HUDEP-2 (cell line): Measurements from ENCODE around the gene ACSS1.
A peak's percentile ranks its signal among the peaks of the same experiment; 100 is the strongest.

ENCODE experiments used
- DNase-seq, 76 experiments: peaks; one replicate each; lab custom pipeline; 2025; ENCODE audit not compliant: unreplicated experiment in 76 of 76; lab: John Stamatoyannopoulos, UW

The ACSS1 gene

GRCh38 chr20:25079171-25079570, 21.2 kb upstream of the ACSS1 start:
- DNase-seq, result no peak

DNA sequence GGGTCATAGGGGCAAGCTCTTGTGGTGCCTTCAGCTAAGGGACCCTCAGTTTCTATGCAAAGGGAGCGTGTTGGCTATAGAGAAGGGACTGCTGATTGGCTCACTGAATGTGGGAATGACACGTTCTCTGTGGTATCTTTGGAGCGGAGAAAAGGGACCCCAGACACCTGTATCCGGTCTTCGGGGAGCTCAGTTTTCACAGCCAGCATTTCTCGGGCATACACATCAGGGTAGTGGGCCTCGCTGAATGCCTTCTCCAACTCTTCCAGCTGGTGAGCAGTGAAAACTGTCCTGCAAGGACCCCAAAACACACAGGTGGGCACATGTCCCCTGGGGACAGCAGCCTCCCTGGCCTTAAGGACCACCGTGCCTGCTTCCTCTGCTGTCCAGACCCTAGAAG, 20.7 kb upstream of the ACSS1 start:
- no peak for DNase-seq

- no peak for DNase-seq
Measured at GRCh38 chr20:25077610-25078169, 19.8 kb upstream of the ACSS1 start.

DNA sequence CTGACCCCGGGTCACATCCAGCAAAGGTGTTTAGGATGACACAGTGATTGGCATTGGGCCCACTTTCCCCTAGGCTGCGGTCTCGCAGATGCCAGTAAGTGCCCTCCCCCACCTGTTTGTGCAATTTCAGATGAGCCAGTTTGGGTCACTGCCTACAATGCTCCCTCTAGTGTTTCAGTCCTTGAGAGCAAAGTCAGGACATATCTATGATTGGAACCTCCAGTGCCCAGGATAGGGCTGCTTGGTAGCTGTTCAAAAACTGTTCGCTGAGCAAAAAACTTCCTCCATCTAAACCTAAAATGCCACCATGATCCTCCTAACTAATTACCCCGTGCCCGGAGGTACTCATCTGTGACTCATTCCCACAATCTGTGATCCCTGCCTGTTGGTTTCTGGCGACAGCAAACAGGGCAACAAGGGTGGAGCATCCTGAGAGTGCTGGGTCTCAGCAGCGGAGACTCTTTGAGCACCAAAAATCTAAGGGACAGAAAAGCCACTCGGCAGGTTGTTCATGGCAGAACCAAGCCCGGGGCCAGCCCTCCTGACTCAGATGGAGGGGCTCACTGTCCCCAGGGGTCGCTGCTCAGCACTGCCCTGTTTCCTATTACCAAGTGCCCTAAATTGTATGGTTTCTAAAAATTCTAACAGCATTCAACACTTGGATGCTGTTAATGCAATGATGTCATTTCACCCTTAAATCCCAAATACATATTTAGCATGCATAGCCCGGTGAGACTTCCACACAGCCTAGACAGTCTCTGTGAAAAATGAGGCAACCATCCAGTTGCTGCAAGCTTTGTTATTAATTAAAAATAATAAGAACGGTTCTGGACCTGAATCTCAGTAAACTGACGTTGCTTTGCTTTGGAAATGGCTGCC, 19.0 kb upstream of the ACSS1 start:
- peak in 19 of 76 experiments; percentile 3 to 50 (median 18) for DNase-seq

GRCh38 chr20:25076201-25076600, 18.3 kb upstream of the ACSS1 start:
- DNase-seq, result no peak

- no peak for DNase-seq
Measured at GRCh38 chr20:25073544-25073943, 15.6 kb upstream of the ACSS1 start.

- DNase-seq, result no peak
Measured at GRCh38 chr20:25072226-25072811, 14.4 kb upstream of the ACSS1 start.

GRCh38 chr20:25071734-25072133, 13.8 kb upstream of the ACSS1 start:
- DNase-seq, result no peak

- DNase-seq, result no peak
Measured at GRCh38 chr20:25070821-25071473, 13.0 kb upstream of the ACSS1 start.

DNA sequence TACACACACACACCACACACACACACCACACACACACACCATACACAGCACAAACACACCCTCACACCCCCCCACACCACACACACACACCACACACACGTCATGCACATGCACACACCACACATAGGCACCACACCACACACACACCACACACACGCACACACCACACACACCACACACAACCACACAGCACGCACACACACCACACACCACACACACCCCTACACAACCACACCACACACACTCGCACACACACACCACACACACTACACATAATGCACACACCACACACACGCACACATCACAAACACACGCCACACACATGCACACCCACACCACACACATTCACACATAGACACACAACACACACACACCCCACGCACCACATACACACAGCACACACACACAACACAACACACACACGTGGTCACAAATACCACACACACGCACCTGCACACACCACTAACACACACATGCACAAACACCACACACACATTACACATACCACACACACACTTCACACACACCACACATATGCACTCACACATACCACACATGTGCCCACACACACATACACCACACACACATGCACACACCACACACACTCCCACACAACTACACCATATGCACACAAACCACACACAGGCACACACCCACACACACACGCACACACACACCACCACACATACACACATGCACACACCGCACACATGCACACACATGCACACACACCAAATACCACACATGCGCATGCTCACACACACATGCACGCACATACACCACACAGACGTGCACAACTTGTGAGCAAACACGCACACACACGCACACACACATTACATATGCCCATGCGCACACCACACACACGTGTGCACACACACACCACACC, 9.4 kb upstream of the ACSS1 start:
- no peak for DNase-seq

DNA sequence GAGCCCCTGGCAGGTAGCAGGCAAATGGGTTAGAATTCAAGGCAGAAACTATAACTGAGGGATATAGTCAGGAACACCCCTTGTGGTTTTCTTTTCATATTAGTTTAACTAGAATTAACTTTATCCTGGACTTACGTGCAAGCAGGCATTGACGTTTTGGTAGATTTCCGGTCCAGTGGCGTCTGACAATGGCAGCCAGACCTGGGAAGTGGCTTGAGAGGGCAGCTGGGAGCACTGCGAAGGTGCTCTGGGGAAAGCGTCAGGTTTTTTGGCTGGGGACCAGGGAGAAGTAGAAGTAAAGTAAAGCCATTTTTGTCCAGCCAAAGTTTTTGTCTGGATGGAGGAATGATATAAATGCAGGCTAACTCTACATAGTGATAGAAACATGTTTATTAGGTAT, 8.4 kb upstream of the ACSS1 start:
- no peak for DNase-seq

DNA sequence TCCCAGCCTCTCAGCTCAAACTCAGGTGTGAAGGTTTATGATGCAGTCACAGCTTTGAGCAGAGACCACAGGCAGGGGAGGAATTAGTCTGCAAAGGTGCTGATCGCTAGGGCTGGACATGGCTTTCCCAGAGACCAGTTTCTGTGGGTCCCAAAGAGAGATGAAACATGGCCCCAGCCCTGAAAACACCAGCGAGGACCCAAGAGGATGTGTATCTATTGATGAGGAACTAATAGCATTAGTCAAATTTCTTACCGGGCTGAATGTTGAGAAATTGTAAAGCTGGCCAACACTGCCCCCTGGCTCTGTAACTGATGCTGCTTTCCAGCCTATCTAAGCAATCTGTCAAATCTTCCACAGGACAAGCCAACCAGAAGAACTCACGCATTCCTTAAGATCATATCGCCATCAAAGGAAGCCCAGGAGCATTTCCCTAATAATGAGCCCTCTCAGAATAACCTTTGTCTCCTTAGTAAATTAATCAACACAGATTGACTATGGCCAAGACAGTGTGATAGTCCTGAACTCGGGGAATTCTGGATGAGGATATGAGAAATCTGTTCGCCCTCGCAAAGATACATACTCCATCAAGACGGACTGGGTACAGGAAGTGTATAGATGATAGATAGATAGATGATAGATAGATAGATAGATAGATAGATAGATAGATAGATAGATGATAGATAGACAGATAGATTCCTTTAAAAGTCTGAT, 7.8 kb upstream of the ACSS1 start:
- DNase-seq, result peak in 51 of 76 experiments; percentile 11 to 65 (median 30)

GRCh38 chr20:25065072-25065624, 7.2 kb upstream of the ACSS1 start:
- DNase-seq, result peak in 3 of 76 experiments; percentile 13 to 33 (median 14)

- DNase-seq, result peak in 17 of 76 experiments; percentile 11 to 61 (median 26)
Measured at GRCh38 chr20:25064561-25065071, 6.7 kb upstream of the ACSS1 start.

GRCh38 chr20:25063981-25064380, 6.0 kb upstream of the ACSS1 start:
- no peak for DNase-seq

DNA sequence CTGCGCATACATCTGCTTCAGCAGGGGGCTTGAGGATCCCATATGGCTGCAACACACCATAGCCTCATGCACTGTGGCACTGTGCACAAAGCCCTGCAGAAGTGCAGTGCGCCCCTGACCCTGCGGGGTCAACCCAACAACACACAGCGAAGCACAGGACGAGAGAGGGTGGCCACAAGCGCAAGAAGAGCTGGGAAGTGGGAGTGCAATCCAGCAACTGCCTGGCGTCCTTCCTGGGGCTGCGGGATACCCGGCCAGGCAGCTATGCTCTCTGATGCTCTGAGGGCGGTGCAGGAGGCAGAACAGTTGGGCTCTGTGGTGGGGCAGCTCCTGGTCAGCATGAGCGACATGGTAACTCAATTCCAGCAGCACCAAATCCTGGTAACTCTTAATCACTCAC, 5.6 kb upstream of the ACSS1 start:
- no peak for DNase-seq

DNA sequence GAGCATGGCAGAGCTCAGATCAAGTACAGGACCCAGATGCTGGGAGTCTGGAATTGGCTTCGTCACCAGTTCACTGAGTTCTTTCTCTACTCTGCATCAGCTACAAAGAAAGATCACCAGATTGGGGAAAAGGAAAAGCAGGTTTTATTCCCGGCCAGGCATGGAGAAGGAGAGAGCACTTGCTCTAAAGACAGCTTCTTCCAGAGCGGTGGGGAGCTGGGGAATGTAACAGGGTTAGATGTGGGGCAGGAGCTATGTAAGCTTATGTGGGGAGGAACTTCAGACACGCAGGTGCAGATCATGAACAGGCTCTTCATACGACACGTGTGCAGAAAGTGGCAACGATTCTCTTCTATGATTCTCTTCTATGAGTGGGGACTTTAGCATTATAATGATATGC, 4.9 kb upstream of the ACSS1 start:
- DNase-seq, result no peak

DNA sequence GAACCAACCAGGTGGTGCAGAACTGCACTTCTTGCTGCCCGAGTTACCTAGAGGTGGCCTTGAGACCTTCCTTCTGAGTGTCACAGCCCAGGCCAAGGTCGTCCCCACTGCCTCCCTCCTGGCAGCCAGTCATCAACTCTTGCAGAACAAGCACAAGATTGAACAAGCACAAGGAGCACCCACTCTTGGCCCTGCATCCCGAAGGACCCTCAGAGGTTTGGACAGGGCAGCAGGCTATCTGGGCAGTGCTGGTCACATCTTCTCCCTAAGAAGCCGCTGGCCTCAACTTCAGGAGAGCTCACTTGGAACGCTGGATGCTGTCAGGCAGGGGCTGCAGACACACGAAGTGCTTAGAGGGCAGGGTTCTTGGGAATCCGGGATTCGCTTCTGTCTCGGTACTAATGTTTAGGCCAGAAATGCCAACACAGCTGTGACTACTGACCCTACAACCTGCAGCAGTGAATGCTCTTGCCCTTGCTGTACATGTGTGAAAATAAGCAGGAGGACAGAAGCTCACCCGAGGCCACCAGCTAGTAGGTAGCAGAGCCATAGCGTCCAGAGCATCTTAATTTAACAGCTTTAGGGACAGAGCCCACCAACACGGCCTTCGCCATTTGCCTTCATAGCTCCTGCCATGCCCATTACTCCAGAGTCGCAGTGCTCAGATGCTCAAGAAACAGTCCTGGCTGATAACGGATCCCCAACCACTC, 4.0 kb upstream of the ACSS1 start:
- no peak for DNase-seq
